CMK (cell line): ENCODE data around the gene SFTPA1.
"Not testable (repeated sequence)": the region's sequence is repeated elsewhere in the genome, so short reads cannot be mapped to it uniquely, and the experiment has no call there.

Experiments
- DNase-seq: peaks from one replicate; pipeline ENCODE4 v3.0.0-alpha.2; 2010; ENCODE audit warnings: low read depth

SFTPA1 gene

DNA sequence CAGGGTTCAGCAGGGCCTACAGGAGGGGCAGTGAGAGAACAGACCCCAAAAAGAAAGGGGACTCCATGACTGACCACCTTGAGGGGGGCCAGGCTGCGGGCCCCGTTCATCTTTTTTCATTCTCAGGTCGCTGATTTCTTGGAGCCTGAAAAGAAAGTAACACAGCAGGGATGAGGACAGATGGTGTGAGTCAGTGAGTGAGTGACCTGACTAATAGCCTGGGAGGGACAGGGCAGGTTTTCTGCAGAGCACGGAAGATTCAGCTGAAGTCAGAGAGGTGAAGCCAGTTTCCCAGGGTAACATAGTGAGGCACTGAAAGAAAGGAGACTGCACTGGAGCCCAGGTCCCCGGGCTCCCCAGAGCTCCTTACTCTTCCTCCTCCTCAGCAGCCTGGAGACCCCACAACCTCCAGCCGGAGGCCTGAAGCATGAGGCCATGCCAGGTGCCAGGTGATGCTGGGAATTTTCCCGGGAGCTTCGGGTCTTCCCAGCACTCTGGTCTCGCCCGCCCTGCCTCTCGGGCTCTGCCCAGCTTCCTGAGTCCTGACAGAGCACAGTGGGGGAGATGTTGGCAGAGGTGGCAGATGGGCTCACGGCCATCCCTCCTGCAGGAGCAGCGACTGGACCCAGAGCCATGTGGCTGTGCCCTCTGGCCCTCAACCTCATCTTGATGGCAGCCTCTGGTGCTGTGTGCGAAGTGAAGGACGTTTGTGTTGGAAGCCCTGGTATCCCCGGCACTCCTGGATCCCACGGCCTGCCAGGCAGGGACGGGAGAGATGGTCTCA, 646 bp downstream of the SFTPA1 start:
- DNase-seq = not testable (repeated sequence)

DNA sequence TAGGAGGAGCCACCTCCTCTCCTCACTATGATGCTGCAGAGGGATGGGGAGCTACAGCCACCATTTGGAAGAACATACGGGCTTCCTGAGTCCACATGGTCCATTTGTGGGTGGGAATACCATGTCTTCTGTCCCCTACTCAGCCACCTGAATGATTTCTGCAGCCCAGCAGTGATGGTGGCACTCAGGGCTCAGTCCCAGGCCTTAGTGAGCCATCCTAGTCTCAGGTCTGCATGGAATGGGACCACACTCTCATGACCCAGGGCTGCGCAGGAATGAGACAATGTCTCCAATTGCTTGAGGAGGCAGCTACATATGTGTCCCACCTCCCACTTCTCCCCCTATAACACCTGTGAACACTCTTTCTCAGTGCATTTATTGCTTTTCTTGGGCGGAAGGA, 4.8 kb downstream of the SFTPA1 start:
- DNase-seq = no peak

DNA sequence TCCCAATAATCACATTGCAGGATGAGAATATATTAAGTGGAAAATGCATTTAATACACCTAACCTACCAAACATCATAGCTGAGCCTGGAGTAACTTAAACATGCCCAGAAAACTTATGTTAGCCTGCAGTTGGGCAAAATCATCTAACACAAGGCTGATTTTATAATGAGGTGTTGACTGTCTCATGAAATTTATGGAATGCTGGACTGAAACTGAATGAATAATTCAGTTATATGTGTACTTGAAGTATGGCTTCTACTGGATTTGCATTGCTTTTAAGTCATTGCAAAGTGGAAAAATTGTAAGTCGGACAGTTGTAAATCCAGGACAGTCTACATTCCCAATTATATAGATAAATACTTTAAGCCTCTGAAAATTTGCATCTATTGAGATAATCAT, 5.4 kb downstream of the SFTPA1 start:
- no peak for DNase-seq

DNA sequence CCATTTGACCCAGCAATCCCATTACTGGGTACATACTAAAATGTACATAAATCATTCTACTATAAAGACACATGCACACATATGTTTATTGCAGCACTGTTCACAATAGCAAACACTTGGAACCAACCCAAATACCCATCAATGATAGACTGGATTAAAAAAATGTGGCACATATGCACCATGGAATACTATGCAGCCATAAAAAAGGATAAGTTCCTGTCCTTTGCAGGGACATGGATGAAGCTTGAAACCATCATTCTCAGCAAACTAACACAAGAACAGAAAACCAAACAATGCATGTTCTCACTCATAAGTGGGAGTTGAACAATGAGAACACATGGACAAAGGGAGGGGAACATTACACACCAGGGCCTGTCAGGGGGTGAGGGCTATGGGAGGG, 12.9 kb downstream of the SFTPA1 start:
- DNase-seq = not testable (repeated sequence)

DNA sequence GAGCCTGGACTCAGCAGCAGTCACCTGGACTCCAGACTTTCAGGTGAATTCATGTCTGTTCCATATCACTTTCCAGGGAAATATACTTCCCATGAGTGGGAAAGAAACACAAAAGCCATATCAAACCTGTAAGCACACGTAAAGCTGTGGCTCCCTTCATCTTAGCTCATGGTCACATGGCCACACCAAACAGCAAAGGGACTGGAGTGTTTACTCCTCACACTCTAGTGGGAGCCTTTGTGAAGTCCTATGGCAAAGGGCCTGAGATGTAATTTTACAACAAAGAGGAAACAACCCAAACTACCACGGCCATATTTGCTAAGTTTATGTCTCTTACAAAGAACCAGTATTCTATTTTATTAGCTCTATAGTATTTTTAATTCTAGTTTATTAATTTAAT, 16.3 kb downstream of the SFTPA1 start:
- DNase-seq = no peak

DNA sequence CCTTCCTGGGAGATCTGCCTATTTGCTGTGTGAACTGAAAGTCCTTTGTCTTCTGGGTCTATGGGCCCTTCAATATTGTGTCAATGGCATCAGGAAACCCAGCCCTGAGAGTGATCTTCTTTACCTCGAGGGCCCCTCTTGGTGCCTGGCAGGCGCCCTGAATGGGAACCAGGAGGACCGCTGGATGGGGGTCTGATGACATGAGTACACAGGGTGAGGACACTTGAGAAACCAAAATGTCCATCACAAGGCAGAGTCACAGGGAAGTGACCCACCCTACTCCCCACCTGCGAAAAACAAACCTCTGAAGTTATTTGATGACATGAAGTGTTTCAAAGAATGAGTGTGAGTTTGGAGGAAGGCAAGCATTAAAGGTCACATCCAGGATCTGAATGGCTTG, 17.3 kb downstream of the SFTPA1 start:
- DNase-seq = no peak

DNA sequence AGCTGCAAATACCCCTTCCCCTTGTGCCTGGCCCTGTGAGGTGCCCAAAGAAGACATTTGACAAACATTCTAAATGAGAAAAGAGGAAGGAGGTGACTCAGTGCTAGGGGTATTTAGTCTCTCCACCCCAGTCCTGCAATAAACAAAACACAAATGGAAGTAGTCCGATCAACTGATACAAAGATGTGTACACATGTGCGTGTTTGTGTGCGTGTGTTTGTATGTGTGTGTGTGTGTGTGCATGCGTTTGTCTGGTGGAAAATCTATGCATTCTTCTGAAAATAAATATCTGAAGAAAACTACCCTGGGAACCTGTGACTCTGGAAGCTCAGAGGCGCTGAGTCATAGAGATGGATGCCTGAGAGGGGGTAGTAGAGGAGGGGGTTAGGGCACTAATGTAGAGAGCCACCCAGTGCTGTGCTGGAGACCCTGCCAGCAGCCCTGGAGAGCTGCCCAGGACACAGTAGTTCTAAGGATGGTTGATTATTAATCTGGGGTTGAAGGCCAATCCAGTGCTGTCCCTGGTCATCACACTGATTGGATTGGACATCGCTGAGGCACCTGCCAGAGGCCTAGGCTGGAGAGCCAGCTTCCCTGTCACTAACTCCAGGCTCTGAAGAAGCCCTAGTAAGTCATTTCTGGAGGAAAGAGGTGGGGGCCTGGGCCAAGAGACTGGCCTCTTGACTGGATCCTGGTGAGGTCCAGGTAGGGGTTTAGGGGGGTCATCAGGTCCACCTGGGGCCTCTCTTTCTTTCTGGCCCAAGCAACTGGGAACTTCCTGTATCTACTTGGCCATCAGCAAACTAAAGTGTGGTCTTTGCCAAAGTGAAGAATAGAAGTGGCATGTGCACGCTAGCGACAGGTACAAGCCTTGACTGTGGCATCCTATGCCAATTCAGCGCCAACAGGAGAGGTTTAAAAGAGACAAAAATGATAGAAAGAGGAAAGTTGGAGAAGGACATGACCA, 18.5 kb downstream of the SFTPA1 start:
- DNase-seq = no peak

DNA sequence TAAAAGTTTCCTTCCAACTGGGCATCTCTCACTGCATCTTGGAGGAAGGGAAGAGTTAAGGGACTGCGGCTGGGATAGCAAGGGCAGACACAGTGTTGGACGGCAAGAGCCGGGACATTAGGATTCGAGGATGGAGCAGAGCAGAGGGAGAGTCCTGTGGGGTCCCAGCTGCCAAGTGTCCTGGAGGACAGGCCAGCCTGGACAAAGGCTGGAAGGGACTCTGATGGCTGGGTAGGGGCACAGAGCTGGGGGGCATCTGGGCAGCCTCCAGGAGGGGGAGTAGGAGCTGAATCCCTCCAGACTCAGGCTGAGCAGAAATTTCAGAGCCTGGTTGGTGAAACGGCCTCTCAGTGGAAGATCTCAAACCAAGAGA, 19.2 kb downstream of the SFTPA1 start:
- DNase-seq = no peak

DNA sequence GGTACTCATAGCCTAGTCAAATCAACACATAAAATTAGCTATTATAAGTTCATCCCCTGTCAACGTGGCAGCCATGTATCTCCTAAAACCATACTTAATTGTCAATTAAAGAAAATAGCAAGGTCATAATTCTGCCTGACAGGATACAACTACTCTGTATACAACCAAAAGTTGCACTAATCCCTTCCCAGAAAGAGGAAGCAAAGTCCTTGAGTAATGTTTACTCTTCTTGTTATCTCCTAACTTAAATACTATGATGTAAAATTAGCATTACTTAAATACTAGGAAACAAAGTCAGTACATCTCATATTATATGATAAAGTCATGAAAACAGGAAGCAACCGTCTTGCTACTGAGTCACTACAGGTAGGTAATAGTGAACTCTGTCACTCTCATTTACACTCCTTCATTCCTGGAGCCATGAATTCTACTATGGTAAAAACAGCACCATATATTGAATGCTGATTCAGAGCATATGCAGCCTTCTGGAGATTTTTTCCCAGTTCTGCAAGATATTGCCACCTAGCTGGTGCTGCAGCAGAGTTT, 26.0 kb downstream of the SFTPA1 start:
- not testable (repeated sequence) for DNase-seq

DNA sequence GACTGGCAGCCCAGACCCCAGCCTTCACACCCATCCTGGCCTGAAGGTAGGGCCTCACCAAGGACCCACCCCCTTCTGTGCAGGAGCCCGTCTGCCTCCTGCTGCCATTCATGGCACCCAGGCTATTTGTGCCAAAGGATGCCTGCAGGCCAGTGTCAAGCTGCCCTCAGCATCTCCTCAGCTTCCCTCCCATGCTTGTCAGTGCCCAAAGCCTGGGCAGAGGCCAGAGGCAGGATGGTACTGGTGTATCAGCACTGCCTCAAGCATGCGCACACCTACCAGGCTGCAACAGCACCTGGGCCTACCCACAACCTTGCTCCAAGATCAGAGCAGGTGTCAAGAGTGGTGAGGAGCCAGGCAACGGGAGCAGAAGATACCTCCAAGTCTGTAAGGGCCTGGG, 27.6 kb downstream of the SFTPA1 start:
- DNase-seq = no peak

DNA sequence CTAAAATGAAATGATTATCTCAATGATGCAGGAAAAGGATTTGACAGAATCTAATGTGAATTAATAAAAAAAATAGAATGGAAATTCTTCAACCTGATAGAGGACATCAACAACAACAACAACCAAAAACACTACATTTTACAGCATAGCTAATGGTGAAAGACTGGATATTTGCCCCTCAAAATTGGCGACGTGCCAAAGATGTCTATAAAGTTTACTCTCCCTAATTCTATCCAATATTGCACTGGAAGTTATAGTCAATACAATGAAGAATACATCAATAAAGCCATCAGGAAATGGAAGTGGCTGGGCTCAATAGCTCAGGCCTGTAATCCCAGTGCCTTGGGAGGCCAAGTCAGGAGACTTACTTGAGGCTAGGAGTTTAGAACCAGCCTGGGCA, 42.0 kb downstream of the SFTPA1 start:
- DNase-seq = not testable (repeated sequence)

DNA sequence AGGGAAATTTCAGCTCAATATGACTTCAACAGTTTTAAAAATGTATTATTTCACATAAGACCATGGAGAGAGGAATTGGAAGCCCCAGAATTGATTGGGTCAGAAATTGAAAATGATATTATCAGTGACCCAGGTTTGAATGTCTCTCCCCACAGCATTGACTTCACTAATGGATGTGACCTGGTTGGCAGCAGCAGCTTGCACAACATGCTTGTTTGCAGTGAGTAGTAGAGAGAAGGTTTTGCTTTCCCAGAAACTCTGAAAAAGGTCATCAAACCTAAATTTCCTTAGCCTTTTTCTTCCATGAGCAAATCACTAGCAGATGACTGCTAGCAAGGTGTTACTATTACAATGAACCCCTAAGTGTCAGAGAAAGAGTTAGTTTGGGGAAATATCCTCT, 52.5 kb downstream of the SFTPA1 start:
- DNase-seq = not testable (repeated sequence)

DNA sequence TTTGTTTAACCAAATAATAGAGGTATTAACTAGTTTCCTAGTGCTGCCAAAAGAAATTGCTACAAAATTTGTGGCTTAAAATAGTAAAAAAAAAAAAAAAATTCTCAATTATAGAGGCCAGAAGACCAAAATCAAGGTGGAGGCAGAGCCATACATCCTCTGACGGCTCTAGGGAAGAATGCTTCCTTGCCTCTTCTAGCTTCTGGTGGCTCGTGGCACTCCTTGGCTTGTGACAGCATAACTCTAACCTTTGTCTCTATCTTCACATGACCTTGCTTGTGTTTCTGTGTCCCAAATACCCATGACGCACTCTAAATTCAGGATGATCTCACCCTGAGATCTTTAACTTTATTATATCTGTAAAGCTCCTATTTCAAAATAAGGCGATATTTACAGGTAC, 53.9 kb downstream of the SFTPA1 start:
- DNase-seq = not testable (repeated sequence)
